SK-N-SH treated with all-trans-retinoic acid at 6 μM for 48 hours (cell line): Measurements from ENCODE around the gene ISY1.

Experiments
- ATAC-seq: fragments of 200-7000 bp; cut with Tn5 transposase; 3 replicates; pipeline ENCODE4 v1.9.1; 2020; ENCODE audit warnings: mild to moderate bottlenecking, moderate library complexity
- ARNTL ChIP-seq: fragments of 450-650 bp; formaldehyde crosslinking; IDR thresholded peaks from 2 replicates; pipeline ENCODE4 v1.5.0; 2020; ENCODE audit warnings: low read depth, mild to moderate bottlenecking, moderate library complexity, borderline replicate concordance
- BACH2 ChIP-seq: fragments of 250-450 bp; sonication (Bioruptor Pico); IDR thresholded peaks from 2 replicates; pipeline ENCODE4 v1.9.0; 2021; ENCODE audit warnings: mild to moderate bottlenecking, borderline replicate concordance
- CREB5 ChIP-seq: fragments of 250-450 bp; sonication (Bioruptor Pico); IDR thresholded peaks from 2 replicates; pipeline ENCODE4 v1.5.1; 2020; ENCODE audit warnings: low read depth, mild to moderate bottlenecking, moderate library complexity
- CSDC2 ChIP-seq: fragments of 250-450 bp; sonication (Bioruptor Pico); IDR thresholded peaks from 2 replicates; pipeline ENCODE4 v1.5.0; 2020; ENCODE audit warnings: mild to moderate bottlenecking, moderate library complexity
- ESRRG ChIP-seq: fragments of 250-450 bp; sonication (Bioruptor Pico); IDR thresholded peaks from 2 replicates; pipeline ENCODE4 v1.6.1; 2021; ENCODE audit warnings: mild to moderate bottlenecking
- GLIS3 ChIP-seq: fragments of 250-450 bp; sonication (Bioruptor Pico); IDR thresholded peaks from 2 replicates; pipeline ENCODE4 v1.5.0; 2020; ENCODE audit warnings: mild to moderate bottlenecking, moderate library complexity
- ISL1 ChIP-seq: fragments of 250-450 bp; sonication (Bioruptor Pico); IDR thresholded peaks from 2 replicates; pipeline ENCODE4 v2.1.2; 2022; ENCODE audit warnings: mild to moderate bottlenecking, moderate library complexity
- OSR1 ChIP-seq: fragments of 250-450 bp; sonication (Bioruptor Pico); IDR thresholded peaks from 2 replicates; pipeline ENCODE4 v1.8.0; 2022; ENCODE audit warnings: moderate library complexity, mild to moderate bottlenecking, inconsistent platforms
- PATZ1 ChIP-seq: fragments of 250-450 bp; sonication (Bioruptor Pico); IDR thresholded peaks from 2 replicates; pipeline ENCODE4 v1.8.0; 2020; ENCODE audit warnings: mild to moderate bottlenecking, moderate library complexity, borderline replicate concordance
- PPARA ChIP-seq: fragments of 250-450 bp; sonication (Bioruptor Pico); IDR thresholded peaks from 2 replicates; pipeline ENCODE4 v1.5.0; 2020; ENCODE audit warnings: mild to moderate bottlenecking, borderline replicate concordance
- RARB ChIP-seq: fragments of 250-450 bp; sonication (Bioruptor Pico); IDR thresholded peaks from 2 replicates; pipeline ENCODE4 v1.8.0; 2021; ENCODE audit warnings: mild to moderate bottlenecking, moderate library complexity
- SNAI2 ChIP-seq: fragments of 250-450 bp; sonication (Bioruptor Pico); IDR thresholded peaks from 2 replicates; pipeline ENCODE4 v1.5.0; 2020; ENCODE audit warnings: mild to moderate bottlenecking, moderate library complexity
- TCF4 ChIP-seq: fragments of 250-450 bp; sonication (Bioruptor Pico); IDR thresholded peaks from 2 replicates; pipeline ENCODE4 v1.8.0; 2021; ENCODE audit warnings: mild to moderate bottlenecking, moderate library complexity, borderline replicate concordance
- TOX ChIP-seq: fragments of 250-450 bp; sonication (Bioruptor Pico); IDR thresholded peaks from 2 replicates; pipeline ENCODE4 v1.8.0; 2021; ENCODE audit warnings: mild to moderate bottlenecking, moderate library complexity, borderline replicate concordance
- TSHZ2 ChIP-seq: fragments of 250-450 bp; sonication (Bioruptor Pico); IDR thresholded peaks from 2 replicates; pipeline ENCODE4 v1.5.0; 2020; ENCODE audit warnings: mild to moderate bottlenecking, moderate library complexity
- ZC3H10 ChIP-seq: fragments of 250-450 bp; sonication (Bioruptor Pico); IDR thresholded peaks from 2 replicates; pipeline ENCODE4 v1.5.1; 2021; ENCODE audit warnings: mild to moderate bottlenecking, moderate library complexity
- ZFP3 ChIP-seq: fragments of 250-450 bp; sonication (Bioruptor Pico); IDR thresholded peaks from 2 replicates; pipeline ENCODE4 v1.5.0; 2020; ENCODE audit warnings: mild to moderate bottlenecking, moderate library complexity
- ZFP30 ChIP-seq: fragments of 450-650 bp; formaldehyde crosslinking; IDR thresholded peaks from 2 replicates; pipeline ENCODE4 v1.5.0; 2022; ENCODE audit warnings: mild to moderate bottlenecking, moderate library complexity
- ZNF565 ChIP-seq: fragments of 450-650 bp; formaldehyde crosslinking; conservative IDR thresholded peaks from 2 replicates; pipeline ENCODE4 v1.5.0; 2020; ENCODE audit warnings: low read depth, mild to moderate bottlenecking, moderate library complexity
- ZNF70 ChIP-seq: fragments of 450-650 bp; formaldehyde crosslinking; IDR thresholded peaks from 2 replicates; pipeline ENCODE4 v1.5.0; 2020; ENCODE audit warnings: mild to moderate bottlenecking, moderate library complexity
- ZNF8 ChIP-seq: fragments of 450-650 bp; formaldehyde crosslinking; IDR thresholded peaks from 2 replicates; pipeline ENCODE4 v1.5.0; 2020; ENCODE audit warnings: mild to moderate bottlenecking, moderate library complexity

Gene ISY1

GRCh38 chr3:129085818-129086217, 75.0 kb downstream of the ISY1 start:
- no peak for TF ChIP-seq ZFP30 (CRISPR knock-in tag)
- no peak for TF ChIP-seq ZNF70
- no peak for TF ChIP-seq TSHZ2 (CRISPR knock-in tag)
- no peak for ATAC-seq

GRCh38 chr3:129085165-129085715, 75.6 kb downstream of the ISY1 start:
- ATAC-seq, result no peak
- no peak for TF ChIP-seq GLIS3 (CRISPR knock-in tag)
- no peak for TF ChIP-seq ZNF8 (CRISPR knock-in tag)
- TF ChIP-seq SNAI2 (CRISPR knock-in tag), result no peak
- no peak for TF ChIP-seq TCF4 (CRISPR knock-in tag)
- no peak for TF ChIP-seq CSDC2 (CRISPR knock-in tag)
- TF ChIP-seq PATZ1 (CRISPR knock-in tag), result no peak
- no peak for TF ChIP-seq ESRRG
- no peak for TF ChIP-seq ZFP3 (CRISPR knock-in tag)

GRCh38 chr3:129084501-129084900, 76.4 kb downstream of the ISY1 start:
- no peak for TF ChIP-seq GLIS3 (CRISPR knock-in tag)
- no peak for TF ChIP-seq ARNTL (CRISPR knock-in tag)
- no peak for TF ChIP-seq TCF4 (CRISPR knock-in tag)
- TF ChIP-seq CSDC2 (CRISPR knock-in tag), result no peak
- no peak for TF ChIP-seq RARB (CRISPR knock-in tag)
- TF ChIP-seq ISL1 (CRISPR knock-in tag), result no peak
- TF ChIP-seq ZNF70, result no peak
- TF ChIP-seq ZC3H10 (CRISPR knock-in tag), result no peak

GRCh38 chr3:129082026-129082425, 78.8 kb downstream of the ISY1 start:
- ATAC-seq, result no peak
- TF ChIP-seq CSDC2 (CRISPR knock-in tag) (no peak), ZC3H10 (CRISPR knock-in tag) (no peak), RARB (CRISPR knock-in tag) (no peak), ISL1 (CRISPR knock-in tag) (no peak), TOX (CRISPR knock-in tag) (no peak), TCF4 (CRISPR knock-in tag) (no peak), PATZ1 (CRISPR knock-in tag) (no peak), ZNF565 (CRISPR knock-in tag) (no peak), ZFP3 (CRISPR knock-in tag) (no peak), ZFP30 (CRISPR knock-in tag) (no peak), OSR1 (no peak), ESRRG (no peak), SNAI2 (CRISPR knock-in tag) (no peak)
- TF ChIP-seq, all 23 proteins: peak for 0

More at GRCh38 chr3:129084501-129084900, 76.4 kb downstream of the ISY1 start:
- no peak for ATAC-seq

- no peak for ATAC-seq
- TF ChIP-seq PPARA (CRISPR knock-in tag), result no peak
- TF ChIP-seq TOX (CRISPR knock-in tag), result no peak
- TF ChIP-seq PATZ1 (CRISPR knock-in tag), result no peak
- TF ChIP-seq ISL1 (CRISPR knock-in tag), result no peak
- no peak for TF ChIP-seq ARNTL (CRISPR knock-in tag)
- TF ChIP-seq ZFP3 (CRISPR knock-in tag), result no peak
- TF ChIP-seq ZFP30 (CRISPR knock-in tag), result no peak
- TF ChIP-seq OSR1, result no peak
- TF ChIP-seq ESRRG, result no peak
- no peak for TF ChIP-seq BACH2
- no peak for TF ChIP-seq CREB5 (CRISPR knock-in tag)
- no peak for TF ChIP-seq ZC3H10 (CRISPR knock-in tag)
- TF ChIP-seq ZNF70, result no peak
Measured at GRCh38 chr3:129081503-129081902, 79.4 kb downstream of the ISY1 start.
